Sigmoid colon (tissue), 3 donors: ENCODE data around the gene EIPR1.

Experiments used
- CTCF ChIP-seq, 4 experiments: fragments of 450-650 bp in 3 of 4; fragments of 200-600 bp in 1 of 4; IDR thresholded peaks; one replicate each; pipeline ENCODE4 v1.5.1; 2016 to 2019; ENCODE audit warnings: antibody characterized with exemption in 4 of 4, mild to moderate bottlenecking in 3 of 4, moderate library complexity in 2 of 4
- POLR2A ChIP-seq, 2 donors: fragments of 450-650 bp; IDR thresholded peaks; one replicate each; pipeline ENCODE4 v1.6.1; 2016; ENCODE audit warnings: antibody characterized with exemption in 2 of 2, mild to moderate bottlenecking in 2 of 2, moderate library complexity in 2 of 2

- no peak for TF ChIP-seq CTCF (IDR thresholded peaks at IDR 0.05)
- TF ChIP-seq POLR2A (IDR thresholded peaks at IDR 0.05), result no peak
These were observed 155.0 kb downstream of the EIPR1 start for GRCh38 chr2:3222636-3223035.
